ENCODE results near the gene G6PC3. TPM values are rescaled to one million over a fixed set of nuclear protein-coding genes. Genes with fewer than 3 reads are reported as not detected.
"Not testable (repeated sequence)": the region's sequence is repeated elsewhere in the genome, so short reads cannot be mapped to it uniquely, and the experiment has no call there.

Gene G6PC3
- total RNA-seq, 4 donors from 2014 or later, result 41.4 to 104 (median 80.8) TPM

GRCh38 chr17:44045486-44045885, 25.0 kb upstream of the G6PC3 start:
- peaks cover 6 to 17% of the 10 kb centered on the region in 2 donors for H3K36me3 ChIP-seq
- TF ChIP-seq POLR2A (IDR thresholded peaks at IDR 0.05), result no peak
- TF ChIP-seq CTCF (IDR thresholded peaks at IDR 0.05), result no peak
- peaks cover 8 to 16% of the 10 kb centered on the region in 2 donors for H3K4me1 ChIP-seq
- no peak overlapping the region for H3K27ac ChIP-seq
- no peaks in the 10 kb centered on the region for H3K27me3 ChIP-seq
- no peak for DNase-seq
- intact Hi-C loops (cut with DNase I), result no loop called here
- no peak overlapping the region for H3K4me3 ChIP-seq (replicated peaks in 1 of 3)
- no peaks in the 10 kb centered on the region for H3K9me3 ChIP-seq
- WGBS, 2 donors, result 95 to 96% methylated on average over 4 of the region's 4 CpGs

GRCh38 chr17:44046893-44047292, 23.6 kb upstream of the G6PC3 start:
- H3K9me3 ChIP-seq; H3K27me3 ChIP-seq; H3K4me1 ChIP-seq; H3K27ac ChIP-seq; intact Hi-C loops (cut with DNase I); DNase-seq; H3K4me3 ChIP-seq (replicated peaks in 1 of 3): not testable (repeated sequence)
- peaks cover 20 to 31% of the 10 kb centered on the region in 2 donors for H3K36me3 ChIP-seq
- 97 to 98% methylated on average over 7 of the region's 7 CpGs for WGBS, 2 donors

DNA sequence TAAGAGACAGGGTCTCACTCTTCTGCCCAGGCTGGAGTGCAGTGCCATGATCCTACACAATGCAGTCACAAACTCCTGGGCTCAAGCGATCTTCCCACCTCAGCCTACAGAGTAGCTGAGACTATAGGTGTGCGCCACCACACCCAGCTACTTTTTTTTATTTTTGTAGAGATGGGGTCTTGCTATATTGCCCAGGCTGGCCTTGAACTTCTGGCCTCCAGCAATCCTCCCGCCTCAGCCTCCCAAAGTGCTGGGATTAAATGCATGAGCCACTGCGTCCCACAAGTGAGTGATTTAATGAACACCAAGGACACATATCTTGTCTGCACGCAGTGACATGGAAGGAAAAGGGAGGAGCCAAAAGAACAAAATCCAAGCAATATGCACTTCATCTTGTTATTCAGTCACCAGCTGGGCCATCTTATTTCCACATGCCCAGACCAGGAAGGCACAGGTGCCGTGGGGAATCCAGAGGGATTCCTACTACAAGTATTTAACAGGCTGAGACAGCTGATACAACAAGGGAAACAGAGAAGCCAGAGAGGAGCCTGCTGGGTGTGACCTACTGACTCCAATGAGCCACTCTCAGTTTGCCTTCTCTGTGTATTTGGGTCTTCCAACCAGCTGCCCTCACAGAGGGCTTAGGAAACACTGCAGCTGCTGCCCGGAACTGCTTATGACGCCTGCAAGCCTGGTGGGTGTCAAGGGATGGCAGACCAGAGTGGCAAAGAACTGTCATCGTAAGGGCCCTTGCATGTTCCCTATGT, 21.1 kb upstream of the G6PC3 start:
- Histone ChIP-seq H3K9me3 (no peaks in the 10 kb centered on the region), H3K4me3 (replicated peaks in 1 of 3) (no peak overlapping the region), H3K27ac (no peak overlapping the region), H3K4me1 (peaks cover 8 to 15% of the 10 kb centered on the region in 2 donors), H3K27me3 (no peaks in the 10 kb centered on the region), H3K36me3 (peaks cover 26 to 40% of the 10 kb centered on the region in 2 donors)
- 94 to 98% methylated on average over 9 of the region's 9 CpGs for WGBS, 2 donors
- intact Hi-C loops (cut with DNase I), result no loop called here
- TF ChIP-seq POLR2A (IDR thresholded peaks at IDR 0.05) (no peak), CTCF (IDR thresholded peaks at IDR 0.05) (no peak)
- DNase-seq, result no peak

GRCh38 chr17:44053125-44053872, 17.2 kb upstream of the G6PC3 start:
- no peak for DNase-seq
- no peaks in the 10 kb centered on the region for H3K27me3 ChIP-seq
- 56 to 66% methylated on average over 3 of the region's 3 CpGs for WGBS, 2 donors
- H3K4me1 ChIP-seq, result peaks cover 8 to 15% of the 10 kb centered on the region in 2 donors
- TF ChIP-seq POLR2A (IDR thresholded peaks at IDR 0.05) (no peak), CTCF (IDR thresholded peaks at IDR 0.05) (no peak)
- H3K9me3 ChIP-seq, result no peaks in the 10 kb centered on the region
- H3K4me3 ChIP-seq (replicated peaks in 1 of 3), result no peak overlapping the region
- H3K27ac ChIP-seq, result no peak overlapping the region
- H3K36me3 ChIP-seq, result peaks cover 26 to 35% of the 10 kb centered on the region in 2 donors
- intact Hi-C loops (cut with DNase I), result no loop called here

- peaks cover 20 to 22% of the 10 kb centered on the region in 2 donors for H3K36me3 ChIP-seq
- no peaks in the 10 kb centered on the region for H3K27me3 ChIP-seq
- H3K9me3 ChIP-seq, result no peaks in the 10 kb centered on the region
- 88 to 92% methylated on average over 14 of the region's 14 CpGs for WGBS, 2 donors
- peaks cover 0 to 4% of the 10 kb centered on the region in 2 donors for H3K4me1 ChIP-seq
- TF ChIP-seq POLR2A (IDR thresholded peaks at IDR 0.05) (no peak), CTCF (IDR thresholded peaks at IDR 0.05) (no peak)
- intact Hi-C loops (cut with DNase I), result no loop called here
- H3K27ac ChIP-seq, result no peak overlapping the region
- H3K4me3 ChIP-seq (replicated peaks in 1 of 3), result no peak overlapping the region
- DNase-seq, result no peak
Measured at GRCh38 chr17:44059101-44059892, 11.2 kb upstream of the G6PC3 start.

All from thyroid gland (tissue), 4 donors.